WERI-Rb-1 (cell line): ENCODE results near the gene DNAH9.

Experiments used
- DNase-seq: peaks from one replicate; pipeline ENCODE4 v3.0.0-alpha.2; 2020
- H3K27ac ChIP-seq: fragments of 250-450 bp; sonication (Bioruptor Pico); 2 replicates; pipeline ENCODE4 v1.5.1; 2020; ENCODE audit warnings: mild to moderate bottlenecking, moderate library complexity
- H3K27me3 ChIP-seq: fragments of 250-450 bp; sonication (Bioruptor Pico); 2 replicates; pipeline ENCODE4 v1.5.1; 2021; ENCODE audit warnings: mild to moderate bottlenecking, low read depth, moderate library complexity; ENCODE audit not compliant: insufficient read depth, severe bottlenecking
- H3K36me3 ChIP-seq: fragments of 250-450 bp; sonication (Bioruptor Pico); 2 replicates; pipeline ENCODE4 v1.5.1; 2020; ENCODE audit warnings: mild to moderate bottlenecking, moderate library complexity
- H3K4me3 ChIP-seq: 2 replicates; pipeline ENCODE4 v1.5.1; 2011; ENCODE audit warnings: low read depth, mild to moderate bottlenecking, control low read depth, low read length
- H3K9me3 ChIP-seq: fragments of 250-450 bp; sonication (Bioruptor Pico); 2 replicates; pipeline ENCODE4 v1.5.1; 2021; ENCODE audit warnings: mild to moderate bottlenecking, moderate library complexity; ENCODE audit not compliant: severe bottlenecking
- CTCF ChIP-seq: IDR thresholded peaks from 2 replicates; pipeline ENCODE4 v1.5.1; 2011; ENCODE audit warnings: low read depth, mild to moderate bottlenecking, control low read depth, inconsistent platforms, low read length

The DNAH9 gene

DNA sequence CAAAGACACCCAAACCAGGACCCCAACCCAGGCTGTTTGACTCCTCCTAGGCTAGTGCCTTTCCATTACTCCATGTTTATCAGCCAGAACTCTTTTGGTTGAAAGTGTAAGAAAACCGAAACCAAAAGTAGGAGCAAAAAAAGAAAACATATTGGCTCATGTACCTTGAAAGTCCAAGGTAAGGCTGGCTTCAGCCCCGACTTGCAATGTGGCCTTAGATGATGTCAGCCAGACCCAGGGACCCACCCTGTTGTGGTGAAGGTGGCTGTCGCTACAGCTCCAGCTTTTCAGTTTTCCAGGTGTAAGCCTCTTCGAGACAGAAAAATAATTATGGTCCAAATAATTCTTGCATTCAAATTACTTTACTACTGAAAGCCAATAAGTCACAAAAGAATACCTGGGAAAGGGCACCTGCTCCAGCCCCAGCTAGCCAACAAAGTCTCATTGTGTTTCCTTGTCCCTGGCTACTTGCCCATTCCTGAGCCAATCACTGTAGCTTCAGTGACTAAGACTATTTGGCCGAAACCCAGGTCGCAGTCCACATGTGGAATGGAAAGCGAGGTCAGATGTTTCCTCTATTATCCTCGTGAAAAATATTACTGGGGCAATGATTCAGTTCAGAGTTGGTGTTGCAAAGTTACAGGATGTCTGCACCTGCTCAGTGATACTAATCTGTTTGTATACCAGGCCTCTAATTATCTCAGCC lies 20.7 kb downstream of the DNAH9 start:
- H3K4me3 ChIP-seq = no peak overlapping the region
- H3K27ac ChIP-seq = no peak overlapping the region
- no peaks in the 10 kb centered on the region for H3K36me3 ChIP-seq
- no peaks in the 10 kb centered on the region for H3K9me3 ChIP-seq
- H3K27me3 ChIP-seq = no peaks in the 10 kb centered on the region
- DNase-seq = no peak
- TF ChIP-seq CTCF = no peak

- no peak for TF ChIP-seq CTCF
- H3K27ac ChIP-seq = no peak overlapping the region
- H3K9me3 ChIP-seq = no peaks in the 10 kb centered on the region
- no peaks in the 10 kb centered on the region for H3K27me3 ChIP-seq
- no peak overlapping the region for H3K4me3 ChIP-seq
- DNase-seq = no peak
- H3K36me3 ChIP-seq = no peaks in the 10 kb centered on the region
Observed at GRCh38 chr17:11622492-11622891, 24.2 kb downstream of the DNAH9 start.

- H3K27ac ChIP-seq = no peak overlapping the region
- no peaks in the 10 kb centered on the region for H3K9me3 ChIP-seq
- no peak overlapping the region for H3K4me3 ChIP-seq
- DNase-seq = no peak
- no peaks in the 10 kb centered on the region for H3K27me3 ChIP-seq
- no peak for TF ChIP-seq CTCF
- H3K36me3 ChIP-seq = no peaks in the 10 kb centered on the region
Observed at GRCh38 chr17:11624976-11625375, 26.7 kb downstream of the DNAH9 start.

DNA sequence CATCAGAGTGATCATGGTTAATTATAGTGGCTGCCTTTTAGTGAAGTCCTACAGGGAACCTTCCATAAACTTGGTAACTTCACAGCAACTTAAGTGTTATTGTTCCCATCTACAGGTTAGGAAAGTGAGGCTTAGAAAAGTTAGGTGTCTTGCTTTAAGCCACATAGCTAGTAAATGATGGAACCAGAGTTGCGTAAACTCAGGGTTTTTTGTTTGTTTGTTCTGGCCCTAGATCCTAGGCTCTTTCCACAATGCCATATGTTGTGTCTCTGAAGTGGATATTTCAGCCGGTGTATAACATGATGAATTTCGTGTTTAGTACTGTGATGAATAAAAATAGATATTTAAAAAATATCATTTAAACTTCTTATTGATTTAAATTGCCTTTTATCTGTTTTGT lies 27.6 kb downstream of the DNAH9 start:
- TF ChIP-seq CTCF = no peak
- H3K4me3 ChIP-seq = no peak overlapping the region
- no peaks in the 10 kb centered on the region for H3K27me3 ChIP-seq
- no peaks in the 10 kb centered on the region for H3K9me3 ChIP-seq
- no peaks in the 10 kb centered on the region for H3K36me3 ChIP-seq
- DNase-seq = no peak
- no peak overlapping the region for H3K27ac ChIP-seq

DNA sequence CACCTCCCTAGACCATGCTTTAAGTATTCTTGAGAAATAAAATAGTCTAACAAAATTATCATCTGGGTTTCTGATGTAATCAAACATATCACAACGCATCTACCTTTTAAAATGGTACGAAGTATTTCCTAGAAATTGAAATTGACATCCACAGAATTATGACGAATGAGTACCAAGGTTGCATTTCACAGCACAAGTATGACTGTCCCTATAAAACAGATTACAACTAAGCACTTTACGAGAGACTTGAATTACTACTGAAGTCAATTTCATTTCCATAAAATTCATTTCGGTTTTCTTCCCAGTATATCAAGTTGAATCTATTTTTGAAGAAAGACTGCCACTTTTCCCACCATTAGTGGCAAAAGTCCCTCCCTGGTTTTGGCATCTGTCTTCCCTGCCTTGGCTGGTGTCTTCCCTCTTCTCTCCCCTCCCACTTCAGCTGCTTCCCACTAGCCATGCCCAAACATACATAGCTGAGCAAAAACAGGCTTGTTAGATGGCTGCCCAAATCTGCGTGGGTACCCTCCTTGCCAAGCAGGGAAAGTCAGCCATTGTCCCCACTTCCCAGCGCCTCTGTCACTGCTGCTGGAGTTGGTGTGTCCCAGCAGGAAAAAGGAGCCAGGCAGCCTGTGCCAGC lies 29.2 kb downstream of the DNAH9 start:
- H3K9me3 ChIP-seq = no peaks in the 10 kb centered on the region
- no peaks in the 10 kb centered on the region for H3K27me3 ChIP-seq
- no peak overlapping the region for H3K4me3 ChIP-seq
- TF ChIP-seq CTCF = no peak
- DNase-seq = no peak
- H3K27ac ChIP-seq = no peak overlapping the region
- no peaks in the 10 kb centered on the region for H3K36me3 ChIP-seq
